ENCODE data around the gene SLIT1. TPM values are rescaled to one million over a fixed set of nuclear protein-coding genes. Genes with fewer than 3 reads are reported as not detected.

Gene SLIT1
- total RNA-seq, 1 experiment from 2014 or later, result 0.03 TPM

- in situ Hi-C loops (cut with HindIII; ENCODE audit: low pct_unique_long_range_greater_than_20kb, low sequenced_read_pairs), result no loop called here
- DNase-seq (ENCODE audit: low read depth), result no peak
Measured at GRCh38 chr10:97179311-97179710, 6.4 kb downstream of the SLIT1 start.

- in situ Hi-C loops (cut with HindIII; ENCODE audit: low pct_unique_long_range_greater_than_20kb, low sequenced_read_pairs), result no loop called here
- DNase-seq (ENCODE audit: low read depth), result no peak
Measured at GRCh38 chr10:97178074-97178473, 7.7 kb downstream of the SLIT1 start.

- DNase-seq (ENCODE audit: low read depth), result no peak
- in situ Hi-C loops (cut with HindIII; ENCODE audit: low pct_unique_long_range_greater_than_20kb, low sequenced_read_pairs), result no loop called here
Measured at GRCh38 chr10:97176226-97176625, 9.5 kb downstream of the SLIT1 start.

- in situ Hi-C loops (cut with HindIII; ENCODE audit: low pct_unique_long_range_greater_than_20kb, low sequenced_read_pairs), result no loop called here
- no peak for DNase-seq (ENCODE audit: low read depth)
Measured at GRCh38 chr10:97175586-97175985, 10.2 kb downstream of the SLIT1 start.

- in situ Hi-C loops (cut with HindIII; ENCODE audit: low pct_unique_long_range_greater_than_20kb, low sequenced_read_pairs), result no loop called here
- no peak for DNase-seq (ENCODE audit: low read depth)
Measured at GRCh38 chr10:97174941-97175340, 10.8 kb downstream of the SLIT1 start.

GRCh38 chr10:97174276-97174775 lies 11.4 kb downstream of the SLIT1 start:
- no peak for DNase-seq (ENCODE audit: low read depth)
- in situ Hi-C loops (cut with HindIII; ENCODE audit: low pct_unique_long_range_greater_than_20kb, low sequenced_read_pairs), result no loop called here

GRCh38 chr10:97173036-97173435 lies 12.7 kb downstream of the SLIT1 start:
- DNase-seq (ENCODE audit: low read depth), result no peak
- in situ Hi-C loops (cut with HindIII; ENCODE audit: low pct_unique_long_range_greater_than_20kb, low sequenced_read_pairs), result no loop called here

- no peak for DNase-seq (ENCODE audit: low read depth)
- in situ Hi-C loops (cut with HindIII; ENCODE audit: low pct_unique_long_range_greater_than_20kb, low sequenced_read_pairs), result no loop called here
Measured at GRCh38 chr10:97171001-97171400, 14.8 kb downstream of the SLIT1 start.

GRCh38 chr10:97169911-97170693 lies 15.7 kb downstream of the SLIT1 start:
- no peak for DNase-seq (ENCODE audit: low read depth)
- in situ Hi-C loops (cut with HindIII; ENCODE audit: low pct_unique_long_range_greater_than_20kb, low sequenced_read_pairs), result no loop called here

- in situ Hi-C loops (cut with HindIII; ENCODE audit: low pct_unique_long_range_greater_than_20kb, low sequenced_read_pairs), result no loop called here
Measured at GRCh38 chr10:97169063-97169462, 16.7 kb downstream of the SLIT1 start.

GRCh38 chr10:97168645-97169044 lies 17.1 kb downstream of the SLIT1 start:
- no peak for DNase-seq (ENCODE audit: low read depth)
- in situ Hi-C loops (cut with HindIII; ENCODE audit: low pct_unique_long_range_greater_than_20kb, low sequenced_read_pairs), result no loop called here

More at GRCh38 chr10:97169063-97169462, 16.7 kb downstream of the SLIT1 start:
- no peak for DNase-seq (ENCODE audit: low read depth)

- in situ Hi-C loops (cut with HindIII; ENCODE audit: low pct_unique_long_range_greater_than_20kb, low sequenced_read_pairs), result no loop called here
- DNase-seq (ENCODE audit: low read depth), result no peak
Measured at GRCh38 chr10:97165499-97165898, 20.3 kb downstream of the SLIT1 start.

- no peak for DNase-seq (ENCODE audit: low read depth)
- in situ Hi-C loops (cut with HindIII; ENCODE audit: low pct_unique_long_range_greater_than_20kb, low sequenced_read_pairs), result no loop called here
Measured at GRCh38 chr10:97163781-97164501, 21.8 kb downstream of the SLIT1 start.

GRCh38 chr10:97163181-97163580 lies 22.6 kb downstream of the SLIT1 start:
- no peak for DNase-seq (ENCODE audit: low read depth)
- in situ Hi-C loops (cut with HindIII; ENCODE audit: low pct_unique_long_range_greater_than_20kb, low sequenced_read_pairs), result no loop called here

GRCh38 chr10:97159646-97160305 lies 26.0 kb downstream of the SLIT1 start:
- DNase-seq (ENCODE audit: low read depth), result no peak
- in situ Hi-C loops (cut with HindIII; ENCODE audit: low pct_unique_long_range_greater_than_20kb, low sequenced_read_pairs), result no loop called here

- DNase-seq (ENCODE audit: low read depth), result no peak
- in situ Hi-C loops (cut with HindIII; ENCODE audit: low pct_unique_long_range_greater_than_20kb, low sequenced_read_pairs), result no loop called here
Measured at GRCh38 chr10:97157578-97158095, 28.1 kb downstream of the SLIT1 start.

- in situ Hi-C loops (cut with HindIII; ENCODE audit: low pct_unique_long_range_greater_than_20kb, low sequenced_read_pairs), result no loop called here
- no peak for DNase-seq (ENCODE audit: low read depth)
Measured at GRCh38 chr10:97154781-97155180, 31.0 kb downstream of the SLIT1 start.

- in situ Hi-C loops (cut with HindIII; ENCODE audit: low pct_unique_long_range_greater_than_20kb, low sequenced_read_pairs), result no loop called here
- DNase-seq (ENCODE audit: low read depth), result no peak
Measured at GRCh38 chr10:97154162-97154561, 31.6 kb downstream of the SLIT1 start.
